GM18867 (cell line): ENCODE measurements around the gene GAST.

Source experiments
- ATAC-seq: cut with Tn5 transposase; IDR thresholded peaks from one replicate; pipeline ENCODE4 v1.9.1; 2021; ENCODE audit warnings: mild to moderate bottlenecking, moderate library complexity; ENCODE audit not compliant: unreplicated experiment

GAST gene

GRCh38 chr17:41738801-41739112 is 26.6 kb downstream of the GAST start:
- no peak for ATAC-seq

- no peak for ATAC-seq
Observed at GRCh38 chr17:41739661-41740352, 27.7 kb downstream of the GAST start.

GRCh38 chr17:41740506-41740905 is 28.4 kb downstream of the GAST start:
- ATAC-seq: no peak

- ATAC-seq: no peak
Observed at GRCh38 chr17:41741709-41742108, 29.6 kb downstream of the GAST start.

- no peak for ATAC-seq
Observed at GRCh38 chr17:41748275-41748674, 36.1 kb downstream of the GAST start.

- no peak for ATAC-seq
Observed at GRCh38 chr17:41750862-41751261, 38.7 kb downstream of the GAST start.

- no peak for ATAC-seq
Observed at GRCh38 chr17:41751288-41751687, 39.2 kb downstream of the GAST start.

GRCh38 chr17:41754066-41754465 is 41.9 kb downstream of the GAST start:
- no peak for ATAC-seq

GRCh38 chr17:41758601-41759000 is 46.5 kb downstream of the GAST start:
- no peak for ATAC-seq

GRCh38 chr17:41760878-41761277 is 48.7 kb downstream of the GAST start:
- ATAC-seq: no peak

- ATAC-seq: no peak
Observed at GRCh38 chr17:41762391-41762790, 50.3 kb downstream of the GAST start.

- no peak for ATAC-seq
Observed at GRCh38 chr17:41762841-41763240, 50.7 kb downstream of the GAST start.

- ATAC-seq: no peak
Observed at GRCh38 chr17:41763327-41763726, 51.2 kb downstream of the GAST start.
